ENCODE data around the gene A4GALT.
"Not testable (repeated sequence)": the region's sequence is repeated elsewhere in the genome, so short reads cannot be mapped to it uniquely, and the experiment has no call there.

Gene A4GALT

DNA sequence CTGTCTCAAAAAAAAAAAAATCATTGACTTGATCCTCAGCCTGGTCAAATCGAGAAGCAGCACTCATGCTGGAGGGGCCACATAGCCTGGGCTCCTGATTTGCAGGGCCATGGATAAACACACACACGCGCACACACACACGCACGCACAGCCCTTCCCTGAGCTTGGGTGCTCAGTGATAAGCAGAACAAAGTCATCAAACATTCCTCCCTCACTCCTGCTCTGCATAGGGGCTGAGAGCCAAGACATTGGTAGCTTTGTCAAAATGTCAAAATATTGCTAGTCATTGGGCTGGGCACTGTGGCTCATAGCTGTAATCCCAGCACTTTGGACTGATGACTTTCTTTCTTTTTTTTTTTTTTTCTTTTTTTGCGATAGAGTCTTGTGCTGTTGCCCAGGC, 34.0 kb upstream of the A4GALT start:
- H3K9me3 ChIP-seq = no peaks in the 10 kb centered on the region
- H3K4me1 ChIP-seq (ENCODE audit: control insufficient read depth in 1 of 2, insufficient read depth in 1 of 2, low read depth in 1 of 2, low read length in 1 of 2) = no peaks in the 10 kb centered on the region
- no peak overlapping the region for H3K27ac ChIP-seq
- TF ChIP-seq, protein P1, sequence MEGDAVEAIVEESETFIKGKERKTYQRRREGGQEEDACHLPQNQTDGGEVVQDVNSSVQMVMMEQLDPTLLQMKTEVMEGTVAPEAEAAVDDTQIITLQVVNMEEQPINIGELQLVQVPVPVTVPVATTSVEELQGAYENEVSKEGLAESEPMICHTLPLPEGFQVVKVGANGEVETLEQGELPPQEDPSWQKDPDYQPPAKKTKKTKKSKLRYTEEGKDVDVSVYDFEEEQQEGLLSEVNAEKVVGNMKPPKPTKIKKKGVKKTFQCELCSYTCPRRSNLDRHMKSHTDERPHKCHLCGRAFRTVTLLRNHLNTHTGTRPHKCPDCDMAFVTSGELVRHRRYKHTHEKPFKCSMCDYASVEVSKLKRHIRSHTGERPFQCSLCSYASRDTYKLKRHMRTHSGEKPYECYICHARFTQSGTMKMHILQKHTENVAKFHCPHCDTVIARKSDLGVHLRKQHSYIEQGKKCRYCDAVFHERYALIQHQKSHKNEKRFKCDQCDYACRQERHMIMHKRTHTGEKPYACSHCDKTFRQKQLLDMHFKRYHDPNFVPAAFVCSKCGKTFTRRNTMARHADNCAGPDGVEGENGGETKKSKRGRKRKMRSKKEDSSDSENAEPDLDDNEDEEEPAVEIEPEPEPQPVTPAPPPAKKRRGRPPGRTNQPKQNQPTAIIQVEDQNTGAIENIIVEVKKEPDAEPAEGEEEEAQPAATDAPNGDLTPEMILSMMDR (IDR thresholded peaks at IDR 0.05) = no peak
- no peaks in the 10 kb centered on the region for H3K36me3 ChIP-seq
- H3K27me3 ChIP-seq = peaks cover 15% of the 10 kb centered on the region
- no peak overlapping the region for H3K4me3 ChIP-seq (ENCODE audit: low read depth in 1 of 2, low read length in 1 of 2)

DNA sequence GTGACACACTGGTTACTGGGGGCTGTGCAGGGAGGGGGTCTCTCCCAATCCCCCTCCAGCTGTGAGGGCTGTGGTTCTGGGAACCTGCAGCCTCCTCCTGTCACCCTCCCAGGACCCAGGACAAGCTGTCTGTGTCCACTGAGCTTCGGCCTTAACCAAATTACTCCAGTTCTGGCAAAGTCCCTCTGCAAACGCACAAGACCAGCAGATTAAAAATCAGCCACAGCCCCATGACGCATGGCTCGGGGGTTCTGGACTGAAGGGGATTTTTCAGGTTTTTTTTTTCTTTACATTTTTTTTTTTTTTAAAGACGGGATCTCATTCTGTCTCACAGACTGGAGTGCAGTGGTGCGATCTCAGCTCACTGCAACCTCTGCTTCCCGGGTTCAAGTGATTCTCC, 32.2 kb upstream of the A4GALT start:
- no peak overlapping the region for H3K27ac ChIP-seq

DNA sequence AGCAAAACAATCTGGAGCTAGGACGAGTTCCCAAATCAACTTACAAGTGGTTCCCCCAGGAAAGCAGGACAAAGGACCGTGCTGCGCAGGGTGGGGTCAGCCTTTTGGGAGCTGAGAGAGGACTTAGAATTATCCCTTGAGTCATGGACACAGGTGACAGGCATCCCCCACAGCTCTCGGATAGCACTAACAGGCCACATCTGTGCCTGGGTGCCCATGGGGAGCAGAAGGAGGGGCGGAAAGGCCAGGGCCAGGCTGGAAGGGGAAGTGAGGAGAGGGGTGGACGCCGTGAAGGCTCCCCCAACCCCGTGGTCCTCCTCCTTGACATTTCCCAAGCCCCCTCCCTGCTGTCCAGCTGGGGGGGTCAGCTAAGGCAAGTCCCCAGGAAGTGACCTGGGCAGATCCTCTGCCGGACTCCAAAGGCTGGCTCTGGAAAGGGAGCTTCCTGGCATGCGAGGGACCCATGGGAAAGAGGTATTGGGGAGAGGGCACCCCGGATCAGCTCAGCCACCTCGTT, 31.6 kb upstream of the A4GALT start:
- TF ChIP-seq, protein P1 (IDR thresholded peaks at IDR 0.05) = no peak
- Histone ChIP-seq H3K4me3 (ENCODE audit: low read depth in 1 of 2, low read length in 1 of 2) (no peak overlapping the region), H3K4me1 (ENCODE audit: control insufficient read depth in 1 of 2, insufficient read depth in 1 of 2, low read depth in 1 of 2, low read length in 1 of 2) (no peaks in the 10 kb centered on the region), H3K27ac (no peak overlapping the region), H3K36me3 (no peaks in the 10 kb centered on the region), H3K27me3 (peaks cover 9% of the 10 kb centered on the region), H3K9me3 (no peaks in the 10 kb centered on the region)

More for the DNA sequence above, 32.2 kb upstream of the A4GALT start:
- H3K4me3 ChIP-seq (ENCODE audit: low read depth in 1 of 2, low read length in 1 of 2) = no peak overlapping the region
- no peaks in the 10 kb centered on the region for H3K4me1 ChIP-seq (ENCODE audit: control insufficient read depth in 1 of 2, insufficient read depth in 1 of 2, low read depth in 1 of 2, low read length in 1 of 2)
- H3K27me3 ChIP-seq = peaks cover 15% of the 10 kb centered on the region
- no peaks in the 10 kb centered on the region for H3K36me3 ChIP-seq
- TF ChIP-seq, protein P1 (IDR thresholded peaks at IDR 0.05) = no peak
- no peaks in the 10 kb centered on the region for H3K9me3 ChIP-seq

DNA sequence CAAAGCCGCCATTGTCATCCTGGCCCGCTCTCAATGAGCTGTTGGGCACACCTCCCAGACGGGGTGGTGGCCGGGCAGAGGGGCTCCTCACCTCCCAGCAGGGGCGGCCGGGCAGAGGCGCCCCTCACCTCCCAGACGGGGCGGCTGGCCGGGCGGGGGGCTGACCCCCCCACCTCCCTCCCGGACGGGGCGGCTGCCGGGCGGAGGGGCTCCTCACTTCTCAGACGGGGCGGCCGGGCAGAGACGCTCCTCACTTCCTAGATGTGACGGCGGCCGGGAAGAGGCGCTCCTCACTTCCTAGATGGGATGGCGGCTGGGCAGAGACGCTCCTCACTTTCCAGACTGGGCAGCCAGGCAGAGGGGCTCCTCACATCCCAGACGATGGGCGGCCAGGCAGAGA, 29.8 kb upstream of the A4GALT start:
- H3K27ac ChIP-seq; H3K4me3 ChIP-seq (ENCODE audit: low read depth in 1 of 2, low read length in 1 of 2); H3K9me3 ChIP-seq; H3K27me3 ChIP-seq; H3K4me1 ChIP-seq (ENCODE audit: control insufficient read depth in 1 of 2, insufficient read depth in 1 of 2, low read depth in 1 of 2, low read length in 1 of 2); H3K36me3 ChIP-seq: not testable (repeated sequence)

DNA sequence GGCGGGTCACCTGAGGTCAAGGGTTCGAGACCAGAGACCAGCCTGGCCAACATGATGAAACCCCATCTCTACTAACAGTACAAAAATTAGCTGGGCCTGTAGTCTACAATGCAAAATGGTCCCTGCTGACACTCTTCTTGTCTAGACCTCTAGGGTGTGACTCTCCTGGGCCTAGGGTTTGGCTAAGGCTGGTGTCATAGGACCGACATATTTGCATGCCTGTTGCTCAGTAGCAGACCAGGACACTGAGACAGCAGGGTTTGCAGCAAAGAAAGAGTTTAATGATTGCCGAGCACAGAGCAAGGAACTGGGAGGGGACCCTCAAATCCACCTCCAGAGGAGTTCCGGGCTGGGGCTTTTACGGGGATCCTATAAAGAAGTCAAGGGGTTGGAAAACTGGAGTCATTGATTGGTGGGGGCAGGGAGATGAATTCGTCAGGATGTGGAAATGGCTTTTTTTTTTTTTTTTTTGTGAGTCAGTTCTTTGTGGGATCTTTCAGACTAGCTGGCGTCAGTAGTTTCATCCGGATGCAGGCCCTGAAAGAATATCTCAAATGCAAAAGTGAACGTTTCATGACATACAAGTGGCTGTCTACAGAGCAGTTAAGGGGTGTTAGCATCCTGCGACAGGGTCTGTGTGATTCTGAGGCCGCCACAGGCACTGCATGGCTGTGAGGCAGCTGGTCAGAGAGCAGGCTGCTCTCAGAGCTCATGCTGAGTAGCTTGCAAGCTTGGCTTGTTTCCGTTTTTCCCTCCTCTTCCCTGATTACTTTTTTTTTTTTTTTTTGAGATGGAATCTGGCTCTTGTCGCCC, 27.2 kb upstream of the A4GALT start:
- H3K27ac ChIP-seq = no peak overlapping the region
- no peaks in the 10 kb centered on the region for H3K36me3 ChIP-seq
- peaks cover 9% of the 10 kb centered on the region for H3K27me3 ChIP-seq
- H3K4me1 ChIP-seq (ENCODE audit: control insufficient read depth in 1 of 2, insufficient read depth in 1 of 2, low read depth in 1 of 2, low read length in 1 of 2) = no peaks in the 10 kb centered on the region
- TF ChIP-seq, protein P1 (IDR thresholded peaks at IDR 0.05) = no peak
- H3K9me3 ChIP-seq = no peaks in the 10 kb centered on the region
- no peak overlapping the region for H3K4me3 ChIP-seq (ENCODE audit: low read depth in 1 of 2, low read length in 1 of 2)

DNA sequence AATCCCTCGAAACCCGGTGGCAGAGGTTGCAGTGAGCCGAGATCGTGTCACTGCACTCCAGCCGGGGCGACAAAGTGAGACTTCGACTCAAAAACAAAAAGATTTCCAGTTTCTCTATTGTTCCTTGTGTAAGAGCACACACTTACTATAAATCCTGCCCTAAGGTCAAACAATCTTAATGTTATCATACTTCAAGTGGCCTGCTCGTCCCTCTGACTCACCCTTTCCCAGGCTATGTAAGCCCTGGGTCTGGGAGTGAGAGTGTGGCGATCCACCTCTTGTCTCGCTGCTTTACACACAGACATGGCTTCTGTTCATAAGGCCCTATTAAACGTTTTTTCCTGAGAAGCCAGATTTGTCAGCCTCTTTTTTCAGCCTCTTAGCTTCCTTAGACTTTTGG, 24.4 kb upstream of the A4GALT start:
- Histone ChIP-seq H3K9me3 (no peaks in the 10 kb centered on the region), H3K4me3 (ENCODE audit: low read depth in 1 of 2, low read length in 1 of 2) (no peak overlapping the region), H3K36me3 (no peaks in the 10 kb centered on the region), H3K27ac (no peak overlapping the region), H3K4me1 (ENCODE audit: control insufficient read depth in 1 of 2, insufficient read depth in 1 of 2, low read depth in 1 of 2, low read length in 1 of 2) (no peaks in the 10 kb centered on the region), H3K27me3 (no peaks in the 10 kb centered on the region)
- TF ChIP-seq, protein P1 (IDR thresholded peaks at IDR 0.05) = no peak

All from neutrophil (primary cell).